HEK293 (cell line): ENCODE measurements around the gene RIPOR3.

ENCODE experiments used
- CTCF ChIA-PET: fragments of 350-600 bp; formaldehyde crosslinking; extraction: SDS; loops from one replicate; lab custom pipeline; 2021; ENCODE audit warnings: antibody characterized with exemption; lab: Yijun Ruan, JAX
- POLR2A ChIA-PET: fragments of 300-600 bp; formaldehyde crosslinking; extraction: SDS; loops from one replicate; lab custom pipeline; 2020; ENCODE audit warnings: antibody characterized with exemption, inconsistent platforms; lab: Yijun Ruan, JAX
- H3K27ac ChIP-seq: fragments of 200-500 bp; sonication (Bioruptor generic); 2 replicates; pipeline ENCODE4 v1.5.1; 2014; ENCODE audit warnings: low read depth, low read length, control low read depth, inconsistent platforms; ENCODE audit errors: extremely low read depth
- H3K36me3 ChIP-seq, 2 experiments: fragments of 200-500 bp in 1 of 2; sonication (Bioruptor generic) in 1 of 2; 1 replicate in 1 of 2; 2 replicates in 1 of 2; pipeline ENCODE4 v1.5.1; 2014 to 2017; ENCODE audit warnings: inconsistent platforms in 2 of 2, low read length in 2 of 2; ENCODE audit not compliant: control insufficient read depth in 2 of 2, insufficient read depth in 1 of 2
- H3K4me1 ChIP-seq: fragments of 200-500 bp; sonication (Bioruptor generic); 2 replicates; pipeline ENCODE4 v1.5.1; 2014; ENCODE audit warnings: mild to moderate bottlenecking, low read length, inconsistent platforms; ENCODE audit not compliant: control insufficient read depth, insufficient read depth
- H3K4me3 ChIP-seq: 2 replicates; pipeline ENCODE4 v1.5.1; 2011; ENCODE audit warnings: low read depth, mild to moderate bottlenecking, control low read depth, low read length, moderate library complexity
- H3K9me3 ChIP-seq: fragments of 200-500 bp; sonication (Bioruptor generic); 2 replicates; pipeline ENCODE4 v1.5.1; 2014; ENCODE audit warnings: low read depth, low read length, inconsistent platforms; ENCODE audit not compliant: control insufficient read depth, insufficient read depth
- BCL11B ChIP-seq: fragments of 450-650 bp; formaldehyde crosslinking; IDR thresholded peaks from 2 replicates; pipeline ENCODE4 v1.5.1; 2016; ENCODE audit warnings: low read depth, missing biosample characterization, missing genetic modification characterization
- HOXC10 ChIP-seq: sonication (generic); formaldehyde crosslinking; IDR thresholded peaks from 2 replicates; pipeline ENCODE4 v1.8.1; 2023; ENCODE audit warnings: mild to moderate bottlenecking, missing genetic modification reagents
- KLF7 ChIP-seq: fragments of 450-650 bp; formaldehyde crosslinking; IDR thresholded peaks from 2 replicates; pipeline ENCODE4 v1.5.1; 2016; ENCODE audit warnings: missing biosample characterization, missing genetic modification characterization, borderline replicate concordance
- PRDM4 ChIP-seq: fragments of 450-650 bp; formaldehyde crosslinking; IDR thresholded peaks from 2 replicates; pipeline ENCODE4 v1.5.1; 2017; ENCODE audit warnings: missing biosample characterization, missing genetic modification characterization
- ZBTB10 ChIP-seq: fragments of 450-650 bp; formaldehyde crosslinking; IDR thresholded peaks from 2 replicates; pipeline ENCODE4 v1.5.1; 2016; ENCODE audit warnings: missing biosample characterization, missing genetic modification characterization
- ZFP3 ChIP-seq: fragments of 450-650 bp; formaldehyde crosslinking; IDR thresholded peaks from 2 replicates; pipeline ENCODE4 v1.5.1; 2016; ENCODE audit warnings: low read depth, missing biosample characterization, missing genetic modification characterization
- ZNF596 ChIP-seq: fragments of 450-650 bp; IDR thresholded peaks from 2 replicates; pipeline ENCODE4 v1.5.0; 2018; ENCODE audit warnings: missing biosample characterization, mild to moderate bottlenecking, missing genetic modification characterization, moderate library complexity
- ZNF621 ChIP-seq: fragments of 450-650 bp; formaldehyde crosslinking; IDR thresholded peaks from 2 replicates; pipeline ENCODE4 v1.5.1; 2017; ENCODE audit warnings: missing biosample characterization, missing genetic modification characterization
- ZNF623 ChIP-seq: fragments of 450-650 bp; formaldehyde crosslinking; IDR thresholded peaks from 2 replicates; pipeline ENCODE4 v1.5.1; 2016; ENCODE audit warnings: missing biosample characterization, missing genetic modification characterization
- ZNF664 ChIP-seq: fragments of 450-650 bp; formaldehyde crosslinking; IDR thresholded peaks from 2 replicates; pipeline ENCODE4 v1.5.1; 2016; ENCODE audit warnings: missing biosample characterization, missing genetic modification characterization
- ZNF707 ChIP-seq: fragments of 450-650 bp; formaldehyde crosslinking; IDR thresholded peaks from 2 replicates; pipeline ENCODE4 v1.5.1; 2016; ENCODE audit warnings: missing biosample characterization, missing genetic modification characterization
- TF ChIP-seq, protein P1 (sequence below): fragments of 450-650 bp; formaldehyde crosslinking; IDR thresholded peaks from 2 replicates; pipeline ENCODE4 v1.5.1; 2016; ENCODE audit warnings: missing biosample characterization, missing genetic modification characterization
- TF ChIP-seq, protein P2 (sequence below): fragments of 450-650 bp; formaldehyde crosslinking; IDR thresholded peaks from 2 replicates; pipeline ENCODE4 v1.5.1; 2017; ENCODE audit warnings: missing biosample characterization, missing genetic modification characterization
- TF ChIP-seq, protein P3 (sequence below): fragments of 450-650 bp; formaldehyde crosslinking; IDR thresholded peaks from 2 replicates; pipeline ENCODE4 v1.5.1; 2016; ENCODE audit warnings: missing biosample characterization, missing genetic modification characterization

The RIPOR3 gene

GRCh38 chr20:50585214-50585613 lies 106.1 kb downstream of the RIPOR3 start (continued):
- TF ChIP-seq, protein P1, sequence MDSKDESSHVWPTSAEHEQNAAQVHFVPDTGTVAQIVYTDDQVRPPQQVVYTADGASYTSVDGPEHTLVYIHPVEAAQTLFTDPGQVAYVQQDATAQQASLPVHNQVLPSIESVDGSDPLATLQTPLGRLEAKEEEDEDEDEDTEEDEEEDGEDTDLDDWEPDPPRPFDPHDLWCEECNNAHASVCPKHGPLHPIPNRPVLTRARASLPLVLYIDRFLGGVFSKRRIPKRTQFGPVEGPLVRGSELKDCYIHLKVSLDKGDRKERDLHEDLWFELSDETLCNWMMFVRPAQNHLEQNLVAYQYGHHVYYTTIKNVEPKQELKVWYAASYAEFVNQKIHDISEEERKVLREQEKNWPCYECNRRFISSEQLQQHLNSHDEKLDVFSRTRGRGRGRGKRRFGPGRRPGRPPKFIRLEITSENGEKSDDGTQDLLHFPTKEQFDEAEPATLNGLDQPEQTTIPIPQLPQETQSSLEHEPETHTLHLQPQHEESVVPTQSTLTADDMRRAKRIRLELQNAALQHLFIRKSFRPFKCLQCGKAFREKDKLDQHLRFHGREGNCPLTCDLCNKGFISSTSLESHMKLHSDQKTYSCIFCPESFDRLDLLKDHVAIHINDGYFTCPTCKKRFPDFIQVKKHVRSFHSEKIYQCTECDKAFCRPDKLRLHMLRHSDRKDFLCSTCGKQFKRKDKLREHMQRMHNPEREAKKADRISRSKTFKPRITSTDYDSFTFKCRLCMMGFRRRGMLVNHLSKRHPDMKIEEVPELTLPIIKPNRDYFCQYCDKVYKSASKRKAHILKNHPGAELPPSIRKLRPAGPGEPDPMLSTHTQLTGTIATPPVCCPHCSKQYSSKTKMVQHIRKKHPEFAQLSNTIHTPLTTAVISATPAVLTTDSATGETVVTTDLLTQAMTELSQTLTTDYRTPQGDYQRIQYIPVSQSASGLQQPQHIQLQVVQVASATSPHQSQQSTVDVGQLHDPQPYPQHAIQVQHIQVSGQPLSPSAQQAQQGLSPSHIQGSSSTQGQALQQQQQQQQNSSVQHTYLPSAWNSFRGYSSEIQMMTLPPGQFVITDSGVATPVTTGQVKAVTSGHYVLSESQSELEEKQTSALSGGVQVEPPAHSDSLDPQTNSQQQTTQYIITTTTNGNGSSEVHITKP (tag by site-specific recombination) = no peak
- TF ChIP-seq, protein P2, sequence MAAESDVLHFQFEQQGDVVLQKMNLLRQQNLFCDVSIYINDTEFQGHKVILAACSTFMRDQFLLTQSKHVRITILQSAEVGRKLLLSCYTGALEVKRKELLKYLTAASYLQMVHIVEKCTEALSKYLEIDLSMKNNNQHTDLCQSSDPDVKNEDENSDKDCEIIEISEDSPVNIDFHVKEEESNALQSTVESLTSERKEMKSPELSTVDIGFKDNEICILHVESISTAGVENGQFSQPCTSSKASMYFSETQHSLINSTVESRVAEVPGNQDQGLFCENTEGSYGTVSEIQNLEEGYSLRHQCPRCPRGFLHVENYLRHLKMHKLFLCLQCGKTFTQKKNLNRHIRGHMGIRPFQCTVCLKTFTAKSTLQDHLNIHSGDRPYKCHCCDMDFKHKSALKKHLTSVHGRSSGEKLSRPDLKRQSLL (tag by site-specific recombination) = no peak
- TF ChIP-seq HOXC10 (CRISPR knock-in tag) (no peak), ZNF621 (tag by site-specific recombination) (no peak), PRDM4 (tag by site-specific recombination) (no peak), ZNF623 (tag by site-specific recombination) (no peak), ZFP3 (no peak), KLF7 (no peak)
- TF ChIP-seq, protein P3, sequence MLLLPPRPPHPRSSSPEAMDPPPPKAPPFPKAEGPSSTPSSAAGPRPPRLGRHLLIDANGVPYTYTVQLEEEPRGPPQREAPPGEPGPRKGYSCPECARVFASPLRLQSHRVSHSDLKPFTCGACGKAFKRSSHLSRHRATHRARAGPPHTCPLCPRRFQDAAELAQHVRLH = no peak

- no peaks in the 10 kb centered on the region for H3K4me1 ChIP-seq
- H3K36me3 ChIP-seq = peaks cover under 1 to 72% of the 10 kb centered on the region in 2 experiments; a peak in 1 of 3 replicates
- CTCF ChIA-PET = interaction anchor here (0.5 to 2.2 kb wide), 4 partner anchors 9 to 165 kb away, joined by 3 to 12 read pairs (median 3); no protein-coding TSS in a partner anchor
- H3K27ac ChIP-seq = no peak overlapping the region
- no peaks in the 10 kb centered on the region for H3K9me3 ChIP-seq
- H3K4me3 ChIP-seq = no peak overlapping the region
- no peak for TF ChIP-seq ZBTB10 (tag by site-specific recombination)
- POLR2A ChIA-PET = no interaction called here
These were observed 106.7 kb downstream of the RIPOR3 start for GRCh38 chr20:50584687-50585086.

DNA sequence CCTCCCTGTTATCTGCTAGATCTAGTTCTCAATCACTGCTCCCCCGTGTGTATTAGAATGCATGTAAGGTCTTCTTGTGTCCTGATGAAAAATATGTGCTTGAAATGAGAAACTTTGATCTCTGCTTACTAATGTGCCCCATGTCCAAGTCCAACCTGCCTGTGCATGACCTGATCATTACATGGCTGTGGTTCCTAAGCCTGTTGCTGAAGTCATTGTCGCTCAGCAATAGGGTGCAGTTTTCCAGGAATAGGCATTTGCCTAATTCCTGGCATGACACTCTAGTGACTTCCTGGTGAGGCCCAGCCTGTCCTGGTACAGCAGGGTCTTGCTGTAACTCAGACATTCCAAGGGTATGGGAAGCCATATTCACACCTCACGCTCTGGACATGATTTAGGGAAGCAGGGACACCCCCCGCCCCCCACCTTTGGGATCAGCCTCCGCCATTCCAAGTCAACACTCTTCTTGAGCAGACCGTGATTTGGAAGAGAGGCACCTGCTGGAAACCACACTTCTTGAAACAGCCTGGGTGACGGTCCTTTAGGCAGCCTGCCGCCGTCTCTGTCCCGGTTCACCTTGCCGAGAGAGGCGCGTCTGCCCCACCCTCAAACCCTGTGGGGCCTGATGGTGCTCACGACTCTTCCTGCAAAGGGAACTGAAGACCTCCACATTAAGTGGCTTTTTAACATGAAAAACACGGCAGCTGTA lies 107.7 kb downstream of the RIPOR3 start:
- ChIA-PET POLR2A (no interaction called here), CTCF (no interaction called here)
- no peaks in the 10 kb centered on the region for H3K9me3 ChIP-seq
- H3K4me3 ChIP-seq = no peak overlapping the region
- H3K4me1 ChIP-seq = no peaks in the 10 kb centered on the region
- no peak for TF ChIP-seq ZNF664 (tag by site-specific recombination)
- TF ChIP-seq ZNF707 (tag by site-specific recombination) = no peak
- no peak for TF ChIP-seq BCL11B
- TF ChIP-seq ZNF596 (tag by site-specific recombination) = no peak
- H3K27ac ChIP-seq = no peak overlapping the region
- peaks cover 3 to 80% of the 10 kb centered on the region in 2 experiments; a peak in 1 of 3 replicates for H3K36me3 ChIP-seq
